A549 treated with CpdA at 1 μM for 4 hours (cell line): Measurements from ENCODE around the gene NFKB1. TPM values are rescaled to one million over a fixed set of nuclear protein-coding genes. Genes with fewer than 3 reads are reported as not detected.

Experiments
- total RNA-seq: library from RNA; stranded (reverse); fragments of 200-300 nt; extraction: Qiagen RNA extraction; gene quantifications from 5 replicates; pipeline ENCODE4 v1.2.3, GENCODE V29; 2022; ENCODE audit warnings: low read depth

The NFKB1 gene, protein sequence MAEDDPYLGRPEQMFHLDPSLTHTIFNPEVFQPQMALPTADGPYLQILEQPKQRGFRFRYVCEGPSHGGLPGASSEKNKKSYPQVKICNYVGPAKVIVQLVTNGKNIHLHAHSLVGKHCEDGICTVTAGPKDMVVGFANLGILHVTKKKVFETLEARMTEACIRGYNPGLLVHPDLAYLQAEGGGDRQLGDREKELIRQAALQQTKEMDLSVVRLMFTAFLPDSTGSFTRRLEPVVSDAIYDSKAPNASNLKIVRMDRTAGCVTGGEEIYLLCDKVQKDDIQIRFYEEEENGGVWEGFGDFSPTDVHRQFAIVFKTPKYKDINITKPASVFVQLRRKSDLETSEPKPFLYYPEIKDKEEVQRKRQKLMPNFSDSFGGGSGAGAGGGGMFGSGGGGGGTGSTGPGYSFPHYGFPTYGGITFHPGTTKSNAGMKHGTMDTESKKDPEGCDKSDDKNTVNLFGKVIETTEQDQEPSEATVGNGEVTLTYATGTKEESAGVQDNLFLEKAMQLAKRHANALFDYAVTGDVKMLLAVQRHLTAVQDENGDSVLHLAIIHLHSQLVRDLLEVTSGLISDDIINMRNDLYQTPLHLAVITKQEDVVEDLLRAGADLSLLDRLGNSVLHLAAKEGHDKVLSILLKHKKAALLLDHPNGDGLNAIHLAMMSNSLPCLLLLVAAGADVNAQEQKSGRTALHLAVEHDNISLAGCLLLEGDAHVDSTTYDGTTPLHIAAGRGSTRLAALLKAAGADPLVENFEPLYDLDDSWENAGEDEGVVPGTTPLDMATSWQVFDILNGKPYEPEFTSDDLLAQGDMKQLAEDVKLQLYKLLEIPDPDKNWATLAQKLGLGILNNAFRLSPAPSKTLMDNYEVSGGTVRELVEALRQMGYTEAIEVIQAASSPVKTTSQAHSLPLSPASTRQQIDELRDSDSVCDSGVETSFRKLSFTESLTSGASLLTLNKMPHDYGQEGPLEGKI
- 23.2 to 26.0 TPM (median 24.8 TPM) in 5 replicates for total RNA-seq

GRCh38 chr4:102500696-102501446, at the start of gene NFKB1:
TSS of gene NFKB1 (plus strand) at chr4:102501359. CDS start at chr4:102525519, 24,160 bp downstream.

Other genes starting within 250 kb of the NFKB1 start
- gene SLC39A8, start 155.9 kb upstream of the NFKB1 start, total RNA-seq: 10.5 to 11.1 TPM (median 10.6 TPM) in 5 replicates